Femur (tissue), 1 donor: ENCODE measurements around the gene MBD3L1.
A peak's percentile ranks its signal among the peaks of the same experiment; 100 is the strongest.

Experiments
- DNase-seq: peaks from one replicate; pipeline ENCODE4 v3.0.0-alpha.2; 2017

MBD3L1 gene

GRCh38 chr19:8832132-8833021 lies at the start of gene MBD3L1, which contains the start of gene ZNF558:
TSS of gene MBD3L1 (plus strand) at chr19:8832377. CDS start at chr19:8842679, 10,302 bp downstream.
TSS of gene ZNF558 (minus strand) at chr19:8832304. CDS start at chr19:8822659, 9,645 bp downstream.
- peak; percentile 99 for DNase-seq

- no peak for DNase-seq
These were observed 37.4 kb upstream of the MBD3L1 start for GRCh38 chr19:8794823-8795222.

GRCh38 chr19:8806661-8807060 lies 25.5 kb upstream of the MBD3L1 start:
- DNase-seq = no peak

GRCh38 chr19:8811315-8812172 lies 20.6 kb upstream of the MBD3L1 start:
- DNase-seq = no peak

- DNase-seq = no peak
These were observed 18.0 kb upstream of the MBD3L1 start for GRCh38 chr19:8814176-8814575.

GRCh38 chr19:8815780-8816179 lies 16.4 kb upstream of the MBD3L1 start:
- DNase-seq = no peak

GRCh38 chr19:8820234-8820633 lies 11.9 kb upstream of the MBD3L1 start:
- no peak for DNase-seq

- DNase-seq = no peak
These were observed 10.4 kb upstream of the MBD3L1 start for GRCh38 chr19:8821748-8822241.

- no peak for DNase-seq
These were observed 5.8 kb upstream of the MBD3L1 start for GRCh38 chr19:8826371-8826770.

GRCh38 chr19:8827277-8827676 lies 4.9 kb upstream of the MBD3L1 start:
- DNase-seq = no peak

GRCh38 chr19:8831373-8831772 lies 804 bp upstream of the MBD3L1 start:
- no peak for DNase-seq

- DNase-seq = no peak
These were observed 395 bp upstream of the MBD3L1 start for GRCh38 chr19:8831832-8832131.

GRCh38 chr19:8835446-8835845 lies 3.3 kb downstream of the MBD3L1 start:
- DNase-seq = no peak

- DNase-seq = no peak
These were observed 3.7 kb downstream of the MBD3L1 start for GRCh38 chr19:8835877-8836276.

GRCh38 chr19:8840708-8841107 lies 8.5 kb downstream of the MBD3L1 start:
- no peak for DNase-seq

- DNase-seq = no peak
These were observed 14.6 kb downstream of the MBD3L1 start for GRCh38 chr19:8846819-8847218.

- DNase-seq = no peak
These were observed 17.1 kb downstream of the MBD3L1 start for GRCh38 chr19:8849232-8849631.

GRCh38 chr19:8850488-8850887 lies 18.3 kb downstream of the MBD3L1 start:
- DNase-seq = no peak

GRCh38 chr19:8858260-8858659 lies 26.1 kb downstream of the MBD3L1 start:
- no peak for DNase-seq

GRCh38 chr19:8866344-8866743 lies 34.2 kb downstream of the MBD3L1 start:
- DNase-seq = no peak

- no peak for DNase-seq
These were observed 45.9 kb downstream of the MBD3L1 start for GRCh38 chr19:8877854-8878705.

GRCh38 chr19:8880868-8881488 lies 48.8 kb downstream of the MBD3L1 start:
- DNase-seq = no peak
